ENCODE results near the gene OR10G8.

DNA sequence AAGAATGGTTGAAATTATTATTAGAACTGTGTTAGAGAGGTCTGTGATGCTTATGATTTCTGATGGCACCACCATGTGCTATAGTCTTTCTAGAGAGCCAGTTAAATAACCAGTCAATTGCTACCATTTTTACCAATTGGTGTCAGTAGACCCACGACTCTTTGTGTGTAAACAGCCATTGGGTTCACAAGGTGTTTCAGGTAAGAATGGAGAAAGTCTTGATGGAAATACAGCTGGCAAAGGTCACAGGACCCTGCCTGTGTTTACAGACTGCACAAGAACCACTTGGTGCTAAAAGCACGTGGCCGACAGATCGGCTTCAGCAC lies 45.0 kb downstream of the OR10G8 start:
- TF ChIP-seq CTCF (IDR thresholded peaks at IDR 0.05 in 4 of 5, conservative IDR thresholded peaks at IDR 0.05 in 1 of 5) (peak in 1 of 5 experiments; percentile 17), POLR2A (IDR thresholded peaks at IDR 0.05) (no peak)

Data from gastrocnemius medialis (tissue), 4 donors.